WTC11 (cell line): ENCODE measurements around the gene LRMDA. TPM values are rescaled to one million over a fixed set of nuclear protein-coding genes. Genes with fewer than 3 reads are reported as not detected.

Experiments
- ATAC-seq: fragments of 200-7000 bp; cut with Tn5 transposase; 2 replicates; pipeline ENCODE4 v1.10.0; 2021; ENCODE audit warnings: mild to moderate bottlenecking, moderate library complexity
- CTCF ChIA-PET: fragments of 300-600 bp; sonication (Branson Sonifier 250); formaldehyde crosslinking; loops from one replicate; lab custom pipeline; 2021; ENCODE audit warnings: antibody characterized with exemption; lab: Charles Lee
- POLR2A ChIA-PET: fragments of 350-600 bp; sonication (Branson Sonifier 250); formaldehyde crosslinking; loops from one replicate; lab custom pipeline; 2021; ENCODE audit warnings: antibody characterized with exemption; lab: Charles Lee
- DNase-seq: peaks from one replicate; pipeline ENCODE4 v3.0.0; 2021; ENCODE audit warnings: low spot score
- H3K27ac Mint-ChIP-seq: 2 replicates; pipeline ENCODE4 v1.8.0; 2021; ENCODE audit warnings: mixed read lengths
- H3K27me3 Mint-ChIP-seq: 2 replicates; pipeline ENCODE4 v1.8.0; 2021; ENCODE audit warnings: low read depth, mild to moderate bottlenecking, moderate library complexity, mixed read lengths
- H3K36me3 Mint-ChIP-seq: 2 replicates; pipeline ENCODE4 v1.8.0; 2021; ENCODE audit warnings: mixed read lengths
- H3K4me1 Mint-ChIP-seq: 2 replicates; pipeline ENCODE4 v1.8.0; 2022; ENCODE audit warnings: mixed read lengths
- H3K4me3 Mint-ChIP-seq: 2 replicates; pipeline ENCODE4 v1.8.0; 2021; ENCODE audit warnings: mild to moderate bottlenecking, moderate library complexity, mixed read lengths
- H3K9me3 Mint-ChIP-seq: 2 replicates; pipeline ENCODE4 v1.8.0; 2021; ENCODE audit warnings: mixed read lengths
- ARID4B ChIP-seq: sonication (generic); formaldehyde crosslinking; IDR thresholded peaks from 2 replicates; pipeline ENCODE4 v1.8.0; 2023; ENCODE audit warnings: missing genetic modification reagents, mild to moderate bottlenecking, borderline replicate concordance
- ATF6 ChIP-seq: sonication (generic); formaldehyde crosslinking; IDR thresholded peaks from 2 replicates; pipeline ENCODE4 v1.8.1; 2023; ENCODE audit warnings: mild to moderate bottlenecking, missing genetic modification reagents
- CDX4 ChIP-seq: fragments of 250-450 bp; sonication (Bioruptor Pico); IDR thresholded peaks from 2 replicates; pipeline ENCODE4 v1.9.0; 2021; ENCODE audit warnings: moderate library complexity, mild to moderate bottlenecking, inconsistent platforms, borderline replicate concordance
- E2F5 ChIP-seq: sonication (generic); formaldehyde crosslinking; IDR thresholded peaks from 2 replicates; pipeline ENCODE4 v1.8.1; 2022; ENCODE audit warnings: mild to moderate bottlenecking, moderate library complexity, missing genetic modification reagents
- FOXP1 ChIP-seq: sonication (generic); formaldehyde crosslinking; IDR thresholded peaks from 2 replicates; pipeline ENCODE4 v1.8.0; 2022; ENCODE audit warnings: missing genetic modification reagents, mild to moderate bottlenecking, moderate library complexity, borderline replicate concordance
- HMGXB4 ChIP-seq: sonication (generic); formaldehyde crosslinking; IDR thresholded peaks from 2 replicates; pipeline ENCODE4 v1.8.1; 2023; ENCODE audit warnings: mild to moderate bottlenecking, moderate library complexity, missing genetic modification reagents
- JUN ChIP-seq: sonication (generic); formaldehyde crosslinking; IDR thresholded peaks from 2 replicates; pipeline ENCODE4 v1.8.0; 2023; ENCODE audit warnings: mild to moderate bottlenecking, missing genetic modification reagents
- MXD4 ChIP-seq: fragments of 250-450 bp; sonication (Bioruptor Pico); IDR thresholded peaks from 2 replicates; pipeline ENCODE4 v1.8.0; 2021; ENCODE audit warnings: mild to moderate bottlenecking, moderate library complexity, borderline replicate concordance
- NR1H2 ChIP-seq: sonication (generic); formaldehyde crosslinking; IDR thresholded peaks from 2 replicates; pipeline ENCODE4 v1.9.0; 2021; ENCODE audit warnings: mild to moderate bottlenecking, moderate library complexity, missing genetic modification reagents
- PRRX2 ChIP-seq: fragments of 250-450 bp; sonication (Bioruptor Pico); IDR thresholded peaks from 2 replicates; pipeline ENCODE4 v1.8.0; 2021; ENCODE audit warnings: mild to moderate bottlenecking
- SMAD4 ChIP-seq: sonication (generic); formaldehyde crosslinking; IDR thresholded peaks from 2 replicates; pipeline ENCODE4 v1.8.0; 2022; ENCODE audit warnings: mild to moderate bottlenecking, missing genetic modification reagents
- ZMAT4 ChIP-seq: fragments of 250-450 bp; sonication (Bioruptor Pico); IDR thresholded peaks from 2 replicates; pipeline ENCODE4 v1.9.0; 2021; ENCODE audit warnings: mild to moderate bottlenecking
- ZNF219 ChIP-seq: sonication (generic); formaldehyde crosslinking; IDR thresholded peaks from 2 replicates; pipeline ENCODE4 v1.8.0; 2023; ENCODE audit warnings: missing genetic modification reagents, mild to moderate bottlenecking, borderline replicate concordance
- ZNF232 ChIP-seq: sonication (generic); formaldehyde crosslinking; IDR thresholded peaks from 2 replicates; pipeline ENCODE4 v1.8.0; 2022; ENCODE audit warnings: mild to moderate bottlenecking, missing genetic modification reagents
- ZNF263 ChIP-seq: sonication (generic); formaldehyde crosslinking; IDR thresholded peaks from 2 replicates; pipeline ENCODE4 v1.8.1; 2022; ENCODE audit warnings: low read depth, mild to moderate bottlenecking, moderate library complexity, missing genetic modification reagents
- ZNF396 ChIP-seq: fragments of 250-450 bp; sonication (Bioruptor Pico); IDR thresholded peaks from 2 replicates; pipeline ENCODE4 v1.8.0; 2021; ENCODE audit warnings: mild to moderate bottlenecking, moderate library complexity, borderline replicate concordance
- ZNF423 ChIP-seq: fragments of 250-450 bp; sonication (Bioruptor Pico); IDR thresholded peaks from 2 replicates; pipeline ENCODE4 v2.1.2; 2022; ENCODE audit warnings: mild to moderate bottlenecking, moderate library complexity
- ZNF425 ChIP-seq: fragments of 250-450 bp; sonication (Bioruptor Pico); conservative IDR thresholded peaks from 2 replicates; pipeline ENCODE4 v1.9.0; 2021; ENCODE audit warnings: mild to moderate bottlenecking
- ZNF512 ChIP-seq: sonication (generic); formaldehyde crosslinking; IDR thresholded peaks from 2 replicates; pipeline ENCODE4 v1.8.1; 2022; ENCODE audit warnings: missing genetic modification reagents, borderline replicate concordance
- total RNA-seq: library from RNA; stranded (reverse); gene quantifications from 3 replicates; pipeline ENCODE4 v1.2.3, GENCODE V29; 2021

The LRMDA gene
- total RNA-seq, 1 experiment from 2014 or later = 0.92 TPM

- no peak for TF ChIP-seq ZMAT4 (CRISPR knock-in tag)
- no peak for TF ChIP-seq ZNF232 (CRISPR knock-in tag)
- no peak for TF ChIP-seq HMGXB4 (CRISPR knock-in tag)
- TF ChIP-seq PRRX2 (CRISPR knock-in tag) = no peak
- TF ChIP-seq ZNF263 (CRISPR knock-in tag) = no peak
- TF ChIP-seq ZNF219 (CRISPR knock-in tag) = no peak
- no peak for TF ChIP-seq MXD4 (CRISPR knock-in tag)
- no peak for TF ChIP-seq CDX4 (CRISPR knock-in tag)
- no peak for TF ChIP-seq ZNF396 (CRISPR knock-in tag)
- TF ChIP-seq ZNF423 (CRISPR knock-in tag) = no peak
- TF ChIP-seq ATF6 (CRISPR knock-in tag) = no peak
- TF ChIP-seq FOXP1 (CRISPR knock-in tag) = no peak
- TF ChIP-seq ARID4B = no peak
- H3K4me3 Mint-ChIP-seq = no peak overlapping the region
- peaks cover 43% of the 10 kb centered on the region for H3K9me3 Mint-ChIP-seq
- no peak overlapping the region for H3K27ac Mint-ChIP-seq
- peaks cover 39% of the 10 kb centered on the region for H3K36me3 Mint-ChIP-seq
- no peak for ATAC-seq
- no peaks in the 10 kb centered on the region for H3K4me1 Mint-ChIP-seq
- no peak for DNase-seq
- CTCF ChIA-PET = interaction anchor here (1.4 kb wide), 1 partner anchor 9 kb away, joined by 4 read pairs; no protein-coding TSS in a partner anchor
- POLR2A ChIA-PET = no interaction called here
- peaks cover 17% of the 10 kb centered on the region for H3K27me3 Mint-ChIP-seq
These were observed 153.9 kb downstream of the LRMDA start for GRCh38 chr10:75585294-75585693.

GRCh38 chr10:75586814-75587213 lies 155.4 kb downstream of the LRMDA start:
- Mint-ChIP-seq H3K27me3 (peaks cover 20% of the 10 kb centered on the region), H3K36me3 (peaks cover 26% of the 10 kb centered on the region), H3K4me3 (no peak overlapping the region), H3K27ac (no peak overlapping the region), H3K4me1 (0 out of 2 replicates have a peak, but pooled peaks cover 2% of the 10 kb centered on the region), H3K9me3 (peaks cover 31% of the 10 kb centered on the region)
- POLR2A ChIA-PET = no interaction called here
- CTCF ChIA-PET = no interaction called here
- ATAC-seq (no peak), DNase-seq (no peak)
- no peak for TF ChIP-seq HMGXB4 (CRISPR knock-in tag)
- no peak for TF ChIP-seq ZNF512 (CRISPR knock-in tag)
- no peak for TF ChIP-seq NR1H2 (CRISPR knock-in tag)
- TF ChIP-seq ZNF425 (CRISPR knock-in tag) = no peak
- no peak for TF ChIP-seq JUN (CRISPR knock-in tag)
- no peak for TF ChIP-seq SMAD4
- no peak for TF ChIP-seq E2F5 (CRISPR knock-in tag)
